ENCODE results near the gene CRTAP. TPM values are rescaled to one million over a fixed set of nuclear protein-coding genes. Genes with fewer than 3 reads are reported as not detected.
"Not testable (repeated sequence)": the region's sequence is repeated elsewhere in the genome, so short reads cannot be mapped to it uniquely, and the experiment has no call there.

Gene CRTAP
- total and polyA plus RNA-seq, 10 donors, result 37.9 to 156 (median 96.5) TPM

GRCh38 chr3:33076952-33077351 lies 36.9 kb upstream of the CRTAP start:
- Histone ChIP-seq H3K4me1 (peaks cover 0 to 56% (median 11%) of the 10 kb centered on the region in 6 donors), H3K36me3 (peaks cover 0 to 23% (median 3%) of the 10 kb centered on the region in 6 donors), H3K4me3 (no peak overlapping the region), H3K9me3 (no peaks in the 10 kb centered on the region), H3K27ac (no peak overlapping the region), H3K27me3 (replicated peaks in 1 of 7) (no peaks in the 10 kb centered on the region)
- no peak for DNase-seq
- intact Hi-C loops (cut with DNase I; ENCODE audit: low total_unique reads), result no loop called here
- TF ChIP-seq POLR2A (IDR thresholded peaks at IDR 0.05), result no peak
- TF ChIP-seq, protein P1, sequence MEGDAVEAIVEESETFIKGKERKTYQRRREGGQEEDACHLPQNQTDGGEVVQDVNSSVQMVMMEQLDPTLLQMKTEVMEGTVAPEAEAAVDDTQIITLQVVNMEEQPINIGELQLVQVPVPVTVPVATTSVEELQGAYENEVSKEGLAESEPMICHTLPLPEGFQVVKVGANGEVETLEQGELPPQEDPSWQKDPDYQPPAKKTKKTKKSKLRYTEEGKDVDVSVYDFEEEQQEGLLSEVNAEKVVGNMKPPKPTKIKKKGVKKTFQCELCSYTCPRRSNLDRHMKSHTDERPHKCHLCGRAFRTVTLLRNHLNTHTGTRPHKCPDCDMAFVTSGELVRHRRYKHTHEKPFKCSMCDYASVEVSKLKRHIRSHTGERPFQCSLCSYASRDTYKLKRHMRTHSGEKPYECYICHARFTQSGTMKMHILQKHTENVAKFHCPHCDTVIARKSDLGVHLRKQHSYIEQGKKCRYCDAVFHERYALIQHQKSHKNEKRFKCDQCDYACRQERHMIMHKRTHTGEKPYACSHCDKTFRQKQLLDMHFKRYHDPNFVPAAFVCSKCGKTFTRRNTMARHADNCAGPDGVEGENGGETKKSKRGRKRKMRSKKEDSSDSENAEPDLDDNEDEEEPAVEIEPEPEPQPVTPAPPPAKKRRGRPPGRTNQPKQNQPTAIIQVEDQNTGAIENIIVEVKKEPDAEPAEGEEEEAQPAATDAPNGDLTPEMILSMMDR (IDR thresholded peaks at IDR 0.05 in 8 of 11, conservative IDR thresholded peaks at IDR 0.05 in 3 of 11), result no peak
- TF ChIP-seq POLR2AphosphoS5 (IDR thresholded peaks at IDR 0.05), result no peak
- WGBS, 5 donors, result 86 to 99% (median 97%) methylated on average over 8 of the region's 8 CpGs

- WGBS, 5 donors, result 90 to 100% (median 94%) methylated on average over 2 of the region's 2 CpGs
- no peaks in the 10 kb centered on the region for H3K9me3 ChIP-seq
- H3K4me3 ChIP-seq, result no peak overlapping the region
- H3K27ac ChIP-seq, result no peak overlapping the region
- peaks cover 0 to 56% (median 8%) of the 10 kb centered on the region in 6 donors for H3K4me1 ChIP-seq
- intact Hi-C loops (cut with DNase I; ENCODE audit: low total_unique reads), result no loop called here
- TF ChIP-seq, protein P1 (IDR thresholded peaks at IDR 0.05 in 8 of 11, conservative IDR thresholded peaks at IDR 0.05 in 3 of 11), result no peak
- TF ChIP-seq POLR2AphosphoS5 (IDR thresholded peaks at IDR 0.05), result no peak
- TF ChIP-seq POLR2A (IDR thresholded peaks at IDR 0.05), result no peak
- H3K27me3 ChIP-seq (replicated peaks in 1 of 7), result no peaks in the 10 kb centered on the region
- H3K36me3 ChIP-seq, result peaks cover 0 to 22% (median 0%) of the 10 kb centered on the region in 6 donors
- no peak for DNase-seq
These were observed 35.8 kb upstream of the CRTAP start for GRCh38 chr3:33077976-33078375.

GRCh38 chr3:33079813-33080212 lies 34.0 kb upstream of the CRTAP start:
- DNase-seq; intact Hi-C loops (cut with DNase I; ENCODE audit: low total_unique reads); H3K27me3 ChIP-seq (replicated peaks in 1 of 7); H3K4me3 ChIP-seq; H3K27ac ChIP-seq; H3K9me3 ChIP-seq: not testable (repeated sequence)
- Histone ChIP-seq H3K4me1 (peaks cover 0 to 60% (median 6%) of the 10 kb centered on the region in 6 donors), H3K36me3 (peaks cover 0 to 39% (median 0%) of the 10 kb centered on the region in 6 donors)
- 86 to 99% (median 95%) methylated on average over 6 of the region's 6 CpGs for WGBS, 5 donors

- H3K9me3 ChIP-seq, result no peaks in the 10 kb centered on the region
- intact Hi-C loops (cut with DNase I; ENCODE audit: low total_unique reads), result no loop called here
- DNase-seq, result no peak
- TF ChIP-seq POLR2A (IDR thresholded peaks at IDR 0.05) (no peak), POLR2AphosphoS5 (IDR thresholded peaks at IDR 0.05) (no peak)
- TF ChIP-seq, protein P1 (IDR thresholded peaks at IDR 0.05 in 8 of 11, conservative IDR thresholded peaks at IDR 0.05 in 3 of 11), result no peak
- no peak overlapping the region for H3K4me3 ChIP-seq
- H3K27ac ChIP-seq, result no peak overlapping the region
- peaks cover 0 to 59% (median 6%) of the 10 kb centered on the region in 6 donors for H3K4me1 ChIP-seq
- no peaks in the 10 kb centered on the region for H3K27me3 ChIP-seq (replicated peaks in 1 of 7)
- peaks cover 0 to 30% (median 0%) of the 10 kb centered on the region in 6 donors for H3K36me3 ChIP-seq
These were observed 32.0 kb upstream of the CRTAP start for GRCh38 chr3:33081812-33082211.

- intact Hi-C loops (cut with DNase I; ENCODE audit: low total_unique reads), result no loop called here
- WGBS, 5 donors, result 76 to 92% (median 83%) methylated on average over 2 of the region's 2 CpGs
- Histone ChIP-seq H3K27me3 (replicated peaks in 1 of 7) (no peaks in the 10 kb centered on the region), H3K27ac (no peak overlapping the region), H3K36me3 (peaks cover 0 to 28% (median 0%) of the 10 kb centered on the region in 6 donors), H3K9me3 (no peaks in the 10 kb centered on the region), H3K4me1 (peaks cover 5 to 63% (median 19%) of the 10 kb centered on the region in 6 donors), H3K4me3 (no peak overlapping the region)
- DNase-seq, result no peak
- TF ChIP-seq POLR2AphosphoS5 (IDR thresholded peaks at IDR 0.05) (no peak), POLR2A (IDR thresholded peaks at IDR 0.05) (no peak)
- TF ChIP-seq, protein P1 (IDR thresholded peaks at IDR 0.05 in 8 of 11, conservative IDR thresholded peaks at IDR 0.05 in 3 of 11), result no peak
These were observed 29.9 kb upstream of the CRTAP start for GRCh38 chr3:33083958-33084357.
